Measurements from ENCODE around the gene MTERF4.

Gene MTERF4

DNA sequence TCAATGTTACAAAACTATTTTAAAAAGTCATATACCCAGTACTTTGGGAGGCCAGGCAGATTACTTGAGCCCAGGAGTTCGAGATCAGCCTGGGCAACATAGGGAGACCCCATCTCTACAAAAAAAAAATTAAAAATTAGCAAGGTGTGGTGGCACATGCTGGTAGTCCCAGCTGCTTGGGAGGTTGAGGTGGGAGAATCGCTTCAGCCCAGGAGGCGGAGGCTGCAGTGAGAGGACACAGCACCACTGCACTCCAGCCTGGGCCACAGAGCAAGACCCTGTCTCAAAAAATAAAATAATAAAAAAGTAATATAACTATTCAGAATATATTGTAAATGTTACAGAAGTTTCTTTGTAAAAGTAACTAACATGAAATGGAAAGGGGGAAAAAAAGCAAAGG is 45.2 kb upstream of the MTERF4 start:
- H3K27ac ChIP-seq: no peak overlapping the region
- TF ChIP-seq, protein P1, sequence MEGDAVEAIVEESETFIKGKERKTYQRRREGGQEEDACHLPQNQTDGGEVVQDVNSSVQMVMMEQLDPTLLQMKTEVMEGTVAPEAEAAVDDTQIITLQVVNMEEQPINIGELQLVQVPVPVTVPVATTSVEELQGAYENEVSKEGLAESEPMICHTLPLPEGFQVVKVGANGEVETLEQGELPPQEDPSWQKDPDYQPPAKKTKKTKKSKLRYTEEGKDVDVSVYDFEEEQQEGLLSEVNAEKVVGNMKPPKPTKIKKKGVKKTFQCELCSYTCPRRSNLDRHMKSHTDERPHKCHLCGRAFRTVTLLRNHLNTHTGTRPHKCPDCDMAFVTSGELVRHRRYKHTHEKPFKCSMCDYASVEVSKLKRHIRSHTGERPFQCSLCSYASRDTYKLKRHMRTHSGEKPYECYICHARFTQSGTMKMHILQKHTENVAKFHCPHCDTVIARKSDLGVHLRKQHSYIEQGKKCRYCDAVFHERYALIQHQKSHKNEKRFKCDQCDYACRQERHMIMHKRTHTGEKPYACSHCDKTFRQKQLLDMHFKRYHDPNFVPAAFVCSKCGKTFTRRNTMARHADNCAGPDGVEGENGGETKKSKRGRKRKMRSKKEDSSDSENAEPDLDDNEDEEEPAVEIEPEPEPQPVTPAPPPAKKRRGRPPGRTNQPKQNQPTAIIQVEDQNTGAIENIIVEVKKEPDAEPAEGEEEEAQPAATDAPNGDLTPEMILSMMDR (conservative IDR thresholded peaks at IDR 0.05): no peak
- TF ChIP-seq ZFX (IDR thresholded peaks at IDR 0.05): no peak

- TF ChIP-seq ZFX (IDR thresholded peaks at IDR 0.05): no peak
- TF ChIP-seq, protein P1 (conservative IDR thresholded peaks at IDR 0.05): no peak
- no peak overlapping the region for H3K27ac ChIP-seq
Measured at GRCh38 chr2:241146286-241146685, 44.2 kb upstream of the MTERF4 start.

DNA sequence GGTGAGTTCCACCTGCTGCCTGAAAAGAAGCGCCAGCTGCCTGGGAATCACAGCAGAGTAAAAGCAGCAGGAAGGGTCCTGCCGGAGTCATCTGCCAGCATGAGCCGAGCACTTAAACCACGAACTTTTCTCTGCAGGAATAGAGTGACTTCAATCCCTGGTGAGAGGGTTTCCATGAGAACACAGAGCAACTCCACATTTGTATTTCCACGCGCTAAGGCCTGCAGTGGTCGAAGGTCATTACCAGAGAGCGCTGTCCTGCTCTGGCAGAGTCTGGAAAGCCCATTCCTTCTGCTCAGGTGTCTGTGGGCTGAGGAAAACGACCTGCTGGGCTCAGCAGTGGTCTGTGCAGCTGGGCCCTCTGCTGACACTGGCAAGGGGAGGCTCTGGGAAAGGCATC is 40.5 kb upstream of the MTERF4 start:
- no peak overlapping the region for H3K27ac ChIP-seq
- TF ChIP-seq ZFX (IDR thresholded peaks at IDR 0.05): no peak
- TF ChIP-seq, protein P1 (conservative IDR thresholded peaks at IDR 0.05): no peak

GRCh38 chr2:241142063-241142462 is 40.0 kb upstream of the MTERF4 start:
- no peak overlapping the region for H3K27ac ChIP-seq
- TF ChIP-seq, protein P1 (conservative IDR thresholded peaks at IDR 0.05): no peak
- no peak for TF ChIP-seq ZFX (IDR thresholded peaks at IDR 0.05)

DNA sequence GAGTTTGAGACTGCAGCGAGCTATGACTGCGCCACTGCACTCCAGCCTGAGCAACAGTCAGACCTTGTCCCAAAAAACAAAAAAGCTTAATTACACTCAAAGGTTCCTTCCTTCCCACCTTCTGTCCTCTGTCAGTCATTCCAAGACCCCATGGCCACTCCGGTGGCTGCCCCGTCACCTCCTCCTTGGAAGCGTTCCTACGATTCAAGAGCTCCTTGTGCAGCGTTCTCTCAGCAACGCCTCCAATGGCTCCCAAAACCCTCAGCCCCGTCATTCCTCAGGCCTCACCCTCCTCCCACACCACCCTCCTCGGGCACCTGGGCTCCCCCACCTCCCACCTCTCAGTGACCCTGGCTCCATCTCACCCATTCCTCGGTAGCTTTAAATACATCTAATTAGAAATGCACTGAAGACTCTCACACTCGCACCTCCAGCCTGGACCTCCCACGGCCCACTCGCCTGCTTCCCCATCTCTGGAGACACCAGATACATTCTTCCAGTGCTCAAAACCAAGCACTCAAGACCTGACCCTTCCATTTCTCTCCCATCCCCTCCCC is 39.2 kb upstream of the MTERF4 start:
- H3K27ac ChIP-seq: no peak overlapping the region
- TF ChIP-seq, protein P1 (conservative IDR thresholded peaks at IDR 0.05): no peak
- TF ChIP-seq ZFX (IDR thresholded peaks at IDR 0.05): no peak

- TF ChIP-seq, protein P1 (conservative IDR thresholded peaks at IDR 0.05): no peak
- no peak for TF ChIP-seq ZFX (IDR thresholded peaks at IDR 0.05)
- H3K27ac ChIP-seq: no peak overlapping the region
Measured at GRCh38 chr2:241140445-241140840, 38.4 kb upstream of the MTERF4 start.

DNA sequence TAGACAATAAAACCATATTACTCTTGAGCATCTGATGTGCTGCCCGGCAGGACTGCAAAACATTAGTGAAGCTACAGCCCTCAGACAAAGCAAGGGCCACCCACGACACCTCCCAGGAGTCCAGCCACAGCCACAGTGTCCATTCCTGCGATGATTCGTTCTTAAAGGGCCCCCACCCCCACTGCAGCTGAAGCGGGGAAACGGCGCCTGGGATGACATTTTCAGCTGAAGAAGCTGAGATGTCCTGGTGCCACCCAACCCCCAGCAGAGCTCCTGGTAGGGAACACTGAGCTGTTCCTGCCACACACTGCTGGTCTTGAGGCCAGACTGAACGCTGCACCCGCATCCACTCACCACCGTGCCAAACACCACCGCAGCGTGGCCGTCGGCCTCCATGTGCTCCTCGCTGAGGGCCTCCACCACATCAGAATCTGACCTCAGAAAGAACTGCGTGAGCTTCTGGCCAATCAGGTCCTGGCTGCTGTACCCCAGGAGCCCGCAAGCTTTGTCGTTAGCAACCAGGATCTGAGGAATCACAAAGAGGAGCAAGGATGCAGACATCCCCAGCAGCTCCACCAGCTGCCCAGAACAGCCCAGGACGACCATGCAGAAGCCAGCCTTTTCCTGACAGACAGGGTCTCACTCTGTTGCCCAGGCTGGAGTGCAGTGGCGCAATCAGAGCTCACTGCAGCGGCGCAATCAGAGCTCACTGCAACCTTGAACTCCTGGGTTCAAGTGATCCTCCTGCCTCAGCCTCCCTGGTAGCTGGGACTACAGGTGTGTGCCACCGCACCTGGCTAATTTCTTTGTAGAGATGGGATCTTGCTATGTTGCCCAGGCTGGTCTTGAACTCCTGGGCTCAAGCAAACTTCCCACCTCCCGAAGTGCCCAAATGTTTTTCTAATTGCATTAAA is 37.7 kb upstream of the MTERF4 start:
- H3K27ac ChIP-seq: no peak overlapping the region
- TF ChIP-seq, protein P1 (conservative IDR thresholded peaks at IDR 0.05): no peak
- no peak for TF ChIP-seq ZFX (IDR thresholded peaks at IDR 0.05)

Data from C4-2B (cell line).